CD4-positive, alpha-beta T cell (primary cell): ENCODE data around the gene RUFY3. TPM values are rescaled to one million over a fixed set of nuclear protein-coding genes. Genes with fewer than 3 reads are reported as not detected.

Experiments used
- ATAC-seq: fragments of 200-7000 bp; cut with Tn5 transposase; one replicate; pipeline ENCODE4 v1.10.0; 2022; ENCODE audit warnings: mild to moderate bottlenecking; ENCODE audit not compliant: poor library complexity
- CTCF ChIA-PET: fragments of 350-600 bp; sonication (Branson Sonifier 250); formaldehyde crosslinking; loops from one replicate; lab custom pipeline; 2021; ENCODE audit warnings: antibody characterized with exemption, inconsistent platforms; lab: Charles Lee
- POLR2A ChIA-PET: fragments of 350-600 bp; sonication (Branson Sonifier 250); formaldehyde crosslinking; loops from one replicate; lab custom pipeline; 2021; ENCODE audit warnings: antibody characterized with exemption, inconsistent platforms; lab: Charles Lee
- DNase-seq, 14 experiments: peaks; one replicate each; pipeline ENCODE4 v3.0.0-alpha.2; 2013 to 2020; ENCODE audit warnings: mixed read lengths in 2 of 14
- H3K27ac ChIP-seq, 2 donors: one replicate each; pipeline versions ENCODE4 v1.5.1 to v1.7.0; 2013; ENCODE audit warnings: low read length in 2 of 2, low read depth in 1 of 2, mild to moderate bottlenecking in 1 of 2
- H3K27me3 ChIP-seq, 2 experiments: 1 replicate in 1 of 2; 2 replicates in 1 of 2; pipeline versions ENCODE4 v1.6.1 to v1.7.0; 2013; ENCODE audit warnings: low read length in 2 of 2, control low read depth in 1 of 2, mild to moderate bottlenecking in 1 of 2, moderate library complexity in 1 of 2; ENCODE audit not compliant: insufficient read depth in 2 of 2, control insufficient read depth in 1 of 2
- H3K36me3 ChIP-seq: one replicate; pipeline ENCODE4 v1.6.1; 2013; ENCODE audit warnings: low read length, control low read depth; ENCODE audit not compliant: insufficient read depth
- H3K4me1 ChIP-seq: one replicate; pipeline ENCODE4 v1.6.1; 2013; ENCODE audit warnings: low read length, control low read depth; ENCODE audit not compliant: insufficient read depth
- H3K4me3 ChIP-seq: one replicate; pipeline ENCODE4 v1.5.1; 2013; ENCODE audit warnings: mild to moderate bottlenecking, low read length, moderate library complexity
- H3K9me3 ChIP-seq, 2 experiments: 1 replicate in 1 of 2; 2 replicates in 1 of 2; pipeline versions ENCODE4 v1.6.1 to v1.7.0; 2013; ENCODE audit warnings: low read length in 2 of 2, mild to moderate bottlenecking in 2 of 2, control low read depth in 1 of 2, moderate library complexity in 1 of 2; ENCODE audit not compliant: control insufficient read depth in 1 of 2, insufficient read depth in 1 of 2
- H3K27ac Mint-ChIP-seq: one replicate; pipeline ENCODE4 v1.8.0; 2020; ENCODE audit warnings: mixed read lengths
- H3K27me3 Mint-ChIP-seq: one replicate; pipeline ENCODE4 v1.8.0; 2021; ENCODE audit warnings: mixed read lengths
- H3K36me3 Mint-ChIP-seq: one replicate; pipeline ENCODE4 v1.8.0; 2021; ENCODE audit warnings: low read depth, mixed read lengths
- H3K4me1 Mint-ChIP-seq: one replicate; pipeline ENCODE4 v1.8.0; 2021; ENCODE audit warnings: low read depth, mixed read lengths
- H3K4me3 Mint-ChIP-seq: one replicate; pipeline ENCODE4 v1.8.0; 2020; ENCODE audit warnings: mild to moderate bottlenecking, mixed read lengths
- H3K9me3 Mint-ChIP-seq: one replicate; pipeline ENCODE4 v1.8.0; 2020; ENCODE audit warnings: mixed read lengths
- CTCF ChIP-seq: fragments of 200-600 bp; IDR thresholded peaks from one replicate; pipeline ENCODE4 v1.8.0; 2022; ENCODE audit warnings: antibody characterized with exemption, mild to moderate bottlenecking
- intact Hi-C, 2 experiments: fragments of 100-400 bp; cut with DNase I in 1 of 2; cut with micrococcal nuclease in 1 of 2; formaldehyde crosslinking; loops; one replicate each; pipeline versions ENCODE4 v1.15.1 to v1.9.0; 2023 to 2025; cut with DNase I, micrococcal nuclease
- total RNA-seq, 174 experiments: library from RNA in 2 of 174; stranded (reverse) in 2 of 174; gene quantifications; one replicate each; pipeline ENCODE4 v1.2.3 and lab custom pipeline; 2021 to 2026

The RUFY3 gene
- total RNA-seq, 2 experiments from 2014 or later: 18.0 to 18.1 TPM

GRCh38 chr4:70676554-70677090 is 45.1 kb upstream of the RUFY3 start:
- no peak overlapping the region for H3K4me3 ChIP-seq
- no peak for TF ChIP-seq CTCF
- intact Hi-C loops: no loop called here
- no peak overlapping the region for H3K27ac ChIP-seq
- no peaks in the 10 kb centered on the region for H3K9me3 Mint-ChIP-seq
- peaks cover 5% of the 10 kb centered on the region for H3K4me1 Mint-ChIP-seq
- CTCF ChIA-PET: no interaction called here
- no peak overlapping the region for H3K27ac Mint-ChIP-seq
- DNase-seq: no peak
- H3K4me1 ChIP-seq: peaks cover 7% of the 10 kb centered on the region
- no peaks in the 10 kb centered on the region for H3K36me3 Mint-ChIP-seq
- H3K36me3 ChIP-seq: no peaks in the 10 kb centered on the region
- H3K9me3 ChIP-seq: no peaks in the 10 kb centered on the region
- H3K27me3 Mint-ChIP-seq: peaks cover 4% of the 10 kb centered on the region
- no peaks in the 10 kb centered on the region for H3K27me3 ChIP-seq
- ATAC-seq: no peak
- no peak overlapping the region for H3K4me3 Mint-ChIP-seq
- POLR2A ChIA-PET: interaction anchor here (0.7 to 1.9 kb wide), 2 partner anchors 12 to 27 kb away, joined by 3 to 7 read pairs; partner anchors contain the start of gene UTP3

- Mint-ChIP-seq H3K4me1 (peaks cover 5% of the 10 kb centered on the region), H3K9me3 (no peaks in the 10 kb centered on the region), H3K27ac (no peak overlapping the region), H3K4me3 (no peak overlapping the region), H3K27me3 (no peaks in the 10 kb centered on the region), H3K36me3 (no peaks in the 10 kb centered on the region)
- intact Hi-C loops: no loop called here
- DNase-seq (peak in 1 of 14 experiments; percentile 12), ATAC-seq (no peak)
- Histone ChIP-seq H3K36me3 (no peaks in the 10 kb centered on the region), H3K27me3 (no peaks in the 10 kb centered on the region), H3K27ac (no peak overlapping the region), H3K4me1 (peaks cover 7% of the 10 kb centered on the region), H3K9me3 (no peaks in the 10 kb centered on the region), H3K4me3 (no peak overlapping the region)
- TF ChIP-seq CTCF: no peak
- ChIA-PET POLR2A (interaction anchor here (1.1 to 1.9 kb wide), 2 partner anchors 10 to 317 kb away, joined by 4 to 7 read pairs; partner anchors contain the start of gene UTP3), CTCF (no interaction called here)
These were observed 43.3 kb upstream of the RUFY3 start for GRCh38 chr4:70678383-70678999.

GRCh38 chr4:70680934-70681333 is 40.8 kb upstream of the RUFY3 start:
- peaks cover 7% of the 10 kb centered on the region for H3K4me1 ChIP-seq
- H3K27ac Mint-ChIP-seq: no peak overlapping the region
- no peaks in the 10 kb centered on the region for H3K36me3 ChIP-seq
- ChIA-PET POLR2A (interaction anchor here (1.7 kb wide), 1 partner anchor 8 kb away, joined by 6 read pairs; no protein-coding TSS in a partner anchor), CTCF (interaction anchor here (1.1 to 1.2 kb wide), 2 partner anchors 24 to 29 kb away, joined by 3 read pairs; no protein-coding TSS in a partner anchor)
- H3K27me3 Mint-ChIP-seq: no peaks in the 10 kb centered on the region
- no peak for DNase-seq
- no peak for TF ChIP-seq CTCF
- H3K4me3 ChIP-seq: no peak overlapping the region
- H3K9me3 ChIP-seq: no peaks in the 10 kb centered on the region
- no peak for ATAC-seq
- no peaks in the 10 kb centered on the region for H3K9me3 Mint-ChIP-seq
- H3K4me3 Mint-ChIP-seq: no peak overlapping the region
- intact Hi-C loops: loop anchor here in 1 of 2 experiments (10.0 kb wide), 1 partner anchor 314 kb away; the partner anchor contains the start of gene DCK
- H3K36me3 Mint-ChIP-seq: no peaks in the 10 kb centered on the region
- peaks cover 5% of the 10 kb centered on the region for H3K4me1 Mint-ChIP-seq
- no peaks in the 10 kb centered on the region for H3K27me3 ChIP-seq
- H3K27ac ChIP-seq: no peak overlapping the region
